ENCODE data around the gene TRIM14. TPM values are rescaled to one million over a fixed set of nuclear protein-coding genes. Genes with fewer than 3 reads are reported as not detected.
"Not testable (repeated sequence)": the region's sequence is repeated elsewhere in the genome, so short reads cannot be mapped to it uniquely, and the experiment has no call there.

Gene TRIM14
- total RNA-seq, 6 experiments from 2014 or later, result 34.6 to 38.2 (median 36.0) TPM

DNA sequence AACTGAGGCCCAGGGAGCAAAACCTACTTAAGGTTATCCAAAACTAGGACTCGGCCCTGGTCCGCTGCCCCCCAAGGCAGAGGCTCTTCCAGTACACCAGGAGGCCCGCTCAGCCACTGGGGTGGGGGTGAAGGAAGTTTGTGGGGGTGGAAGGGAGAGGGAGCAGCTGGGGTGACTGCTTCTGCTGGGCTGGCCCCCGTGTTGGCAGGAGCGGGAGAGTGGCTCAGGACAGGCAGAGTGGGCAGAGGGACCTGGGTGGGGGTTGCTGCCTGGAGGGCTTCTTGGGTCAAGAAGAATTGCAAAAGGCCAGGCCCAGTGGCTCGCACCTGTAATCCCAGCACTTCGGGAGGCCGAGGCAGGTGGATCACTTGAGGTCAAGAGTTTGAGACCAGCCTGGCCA, 8.2 kb upstream of the TRIM14 start:
- peaks cover 13% of the 10 kb centered on the region for H3K27me3 Mint-ChIP-seq (ENCODE audit: insufficient read depth)
- H3K27ac Mint-ChIP-seq, result no peak overlapping the region
- H3K36me3 Mint-ChIP-seq (ENCODE audit: low read depth), result no peaks in the 10 kb centered on the region
- no peaks in the 10 kb centered on the region for H3K4me1 Mint-ChIP-seq (ENCODE audit: low read depth)
- no peaks in the 10 kb centered on the region for H3K9me3 Mint-ChIP-seq
- DNase-seq, result no peak
- H3K4me3 Mint-ChIP-seq, result no peak overlapping the region
- TF ChIP-seq CTCF (IDR thresholded peaks at IDR 0.05), result no peak

- peaks cover 7% of the 10 kb centered on the region; the same call in 1 of the 2 replicates for H3K4me1 Mint-ChIP-seq (ENCODE audit: low read depth)
- DNase-seq, result no peak
- TF ChIP-seq CTCF (IDR thresholded peaks at IDR 0.05), result no peak
- H3K4me3 Mint-ChIP-seq, result no peak overlapping the region
- no peaks in the 10 kb centered on the region for H3K36me3 Mint-ChIP-seq (ENCODE audit: low read depth)
- H3K9me3 Mint-ChIP-seq, result no peaks in the 10 kb centered on the region
- peaks cover 6% of the 10 kb centered on the region; the same call in 1 of the 2 replicates for H3K27me3 Mint-ChIP-seq (ENCODE audit: insufficient read depth)
- no peak overlapping the region for H3K27ac Mint-ChIP-seq
Observed at GRCh38 chr9:98124637-98125426, 5.8 kb upstream of the TRIM14 start.

- not testable (repeated sequence) for H3K27ac Mint-ChIP-seq; H3K36me3 Mint-ChIP-seq (ENCODE audit: low read depth); DNase-seq; H3K4me3 Mint-ChIP-seq; H3K27me3 Mint-ChIP-seq (ENCODE audit: insufficient read depth); H3K9me3 Mint-ChIP-seq
- peaks cover 14% of the 10 kb centered on the region for H3K4me1 Mint-ChIP-seq (ENCODE audit: low read depth)
Observed at GRCh38 chr9:98124091-98124490, 5.1 kb upstream of the TRIM14 start.

GRCh38 chr9:98121058-98121457, 2.0 kb upstream of the TRIM14 start:
- TF ChIP-seq CTCF (IDR thresholded peaks at IDR 0.05), result no peak
- no peak overlapping the region for H3K4me3 Mint-ChIP-seq
- H3K27me3 Mint-ChIP-seq (ENCODE audit: insufficient read depth), result peaks cover 2% of the 10 kb centered on the region; the same call in 1 of the 2 replicates
- peaks cover 25% of the 10 kb centered on the region for H3K4me1 Mint-ChIP-seq (ENCODE audit: low read depth)
- no peaks in the 10 kb centered on the region for H3K9me3 Mint-ChIP-seq
- no peak overlapping the region for H3K27ac Mint-ChIP-seq
- H3K36me3 Mint-ChIP-seq (ENCODE audit: low read depth), result no peaks in the 10 kb centered on the region
- DNase-seq, result no peak

DNA sequence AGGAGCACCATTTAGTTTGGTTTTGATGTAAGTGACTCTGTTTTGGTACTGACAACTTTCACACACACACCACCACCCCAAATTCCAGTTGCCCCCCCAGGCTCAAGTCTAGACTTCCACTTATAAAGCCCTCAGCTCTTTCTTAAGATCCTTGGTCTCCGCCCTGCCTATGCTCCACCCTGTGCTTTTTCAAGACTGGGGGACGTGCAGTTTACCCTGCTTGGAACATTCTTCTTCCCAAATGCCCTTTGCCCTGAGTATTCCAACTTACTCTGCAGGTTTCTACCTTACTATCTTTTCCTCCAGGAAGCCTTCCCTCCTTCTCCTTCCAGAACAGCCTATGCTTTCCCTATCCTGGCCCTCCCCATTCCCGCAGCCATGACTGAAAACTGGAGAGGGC, 1.5 kb upstream of the TRIM14 start:
- peaks cover 25% of the 10 kb centered on the region for H3K4me1 Mint-ChIP-seq (ENCODE audit: low read depth)
- no peak overlapping the region for H3K27ac Mint-ChIP-seq
- peaks cover 2% of the 10 kb centered on the region; the same call in 1 of the 2 replicates for H3K27me3 Mint-ChIP-seq (ENCODE audit: insufficient read depth)
- H3K36me3 Mint-ChIP-seq (ENCODE audit: low read depth), result no peaks in the 10 kb centered on the region
- peak overlapping the region; percentile 43 for H3K4me3 Mint-ChIP-seq
- no peaks in the 10 kb centered on the region for H3K9me3 Mint-ChIP-seq
- no peak for DNase-seq
- TF ChIP-seq CTCF (IDR thresholded peaks at IDR 0.05), result no peak

- DNase-seq, result peak; percentile 61
- no peaks in the 10 kb centered on the region for H3K27me3 Mint-ChIP-seq (ENCODE audit: insufficient read depth)
- no peaks in the 10 kb centered on the region for H3K36me3 Mint-ChIP-seq (ENCODE audit: low read depth)
- H3K9me3 Mint-ChIP-seq, result no peaks in the 10 kb centered on the region
- peak; percentile 61 for TF ChIP-seq CTCF (IDR thresholded peaks at IDR 0.05)
- H3K4me3 Mint-ChIP-seq, result peak overlapping the region; percentile 94
- peak overlapping the region; percentile 90 for H3K27ac Mint-ChIP-seq
- H3K4me1 Mint-ChIP-seq (ENCODE audit: low read depth), result peaks cover 25% of the 10 kb centered on the region
Observed at GRCh38 chr9:98117984-98118639, 910 bp downstream of the TRIM14 start.

- H3K9me3 Mint-ChIP-seq; H3K27me3 Mint-ChIP-seq (ENCODE audit: insufficient read depth); H3K4me3 Mint-ChIP-seq; H3K36me3 Mint-ChIP-seq (ENCODE audit: low read depth); H3K27ac Mint-ChIP-seq; DNase-seq: not testable (repeated sequence)
- peaks cover 25% of the 10 kb centered on the region for H3K4me1 Mint-ChIP-seq (ENCODE audit: low read depth)
Observed at GRCh38 chr9:98117097-98117496, 1.9 kb downstream of the TRIM14 start.

Data from HFFc6 (cell line).